Measurements from ENCODE around the gene DHRSX.

Gene DHRSX

GRCh38 chrX:2504706-2505332 lies 4.0 kb upstream of the DHRSX start:
- CTCF ChIA-PET = no interaction called here

DNA sequence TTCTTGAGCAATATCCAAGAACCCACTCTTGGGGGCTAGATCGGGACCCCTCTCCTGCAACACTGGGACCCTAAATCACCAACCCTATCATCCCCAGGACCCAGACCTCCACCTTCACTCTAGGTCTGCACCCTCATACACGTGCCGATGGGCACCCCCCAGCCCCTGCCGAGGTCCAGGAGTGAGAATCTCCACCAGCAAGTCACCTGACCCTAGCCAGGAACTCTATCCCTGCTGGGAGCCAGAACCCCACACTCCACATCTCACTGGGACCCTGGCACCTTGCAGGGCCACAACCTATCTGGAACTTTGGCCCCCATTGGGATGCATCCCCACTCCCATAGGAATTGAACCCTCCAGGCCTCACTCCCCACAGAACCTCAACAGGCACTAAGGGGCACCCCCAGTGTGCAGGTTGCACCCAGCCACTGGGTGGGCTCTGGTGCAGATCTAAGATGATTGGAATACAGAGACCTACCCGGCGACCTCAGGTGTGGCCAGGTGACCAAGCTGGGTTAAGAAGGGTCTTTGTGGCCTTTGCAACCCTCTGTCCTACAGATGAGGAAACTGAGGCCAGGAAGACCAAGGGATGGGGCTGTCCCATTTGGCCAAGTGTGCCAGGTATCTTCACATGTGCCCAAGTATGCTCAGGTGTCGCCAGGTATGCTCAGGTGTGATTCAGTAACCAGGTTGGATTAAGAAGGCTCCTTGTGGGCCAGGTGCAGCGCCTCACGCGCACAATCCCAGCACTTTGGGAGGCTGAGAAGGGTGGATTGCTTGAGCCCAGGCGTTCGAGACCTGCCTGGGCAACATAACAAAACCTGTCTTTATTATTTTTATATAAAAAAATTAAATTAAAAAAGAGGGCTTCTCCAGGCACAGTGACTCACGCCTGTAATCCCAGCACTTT lies 3.1 kb upstream of the DHRSX start:
- TF ChIP-seq, protein P1, sequence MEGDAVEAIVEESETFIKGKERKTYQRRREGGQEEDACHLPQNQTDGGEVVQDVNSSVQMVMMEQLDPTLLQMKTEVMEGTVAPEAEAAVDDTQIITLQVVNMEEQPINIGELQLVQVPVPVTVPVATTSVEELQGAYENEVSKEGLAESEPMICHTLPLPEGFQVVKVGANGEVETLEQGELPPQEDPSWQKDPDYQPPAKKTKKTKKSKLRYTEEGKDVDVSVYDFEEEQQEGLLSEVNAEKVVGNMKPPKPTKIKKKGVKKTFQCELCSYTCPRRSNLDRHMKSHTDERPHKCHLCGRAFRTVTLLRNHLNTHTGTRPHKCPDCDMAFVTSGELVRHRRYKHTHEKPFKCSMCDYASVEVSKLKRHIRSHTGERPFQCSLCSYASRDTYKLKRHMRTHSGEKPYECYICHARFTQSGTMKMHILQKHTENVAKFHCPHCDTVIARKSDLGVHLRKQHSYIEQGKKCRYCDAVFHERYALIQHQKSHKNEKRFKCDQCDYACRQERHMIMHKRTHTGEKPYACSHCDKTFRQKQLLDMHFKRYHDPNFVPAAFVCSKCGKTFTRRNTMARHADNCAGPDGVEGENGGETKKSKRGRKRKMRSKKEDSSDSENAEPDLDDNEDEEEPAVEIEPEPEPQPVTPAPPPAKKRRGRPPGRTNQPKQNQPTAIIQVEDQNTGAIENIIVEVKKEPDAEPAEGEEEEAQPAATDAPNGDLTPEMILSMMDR (IDR thresholded peaks at IDR 0.05; ENCODE audit: insufficient read depth, low read length, missing control alignments) = no peak
- no peak overlapping the region for H3K4me3 ChIP-seq (ENCODE audit: low read depth, low read length)
- CTCF ChIA-PET = no interaction called here
- DNase-seq (ENCODE audit: low read depth, low spot score) = no peak
- POLR2A ChIA-PET = no interaction called here

More at GRCh38 chrX:2504706-2505332, 4.0 kb upstream of the DHRSX start:
- no peak for DNase-seq (ENCODE audit: low read depth, low spot score)
- POLR2A ChIA-PET = no interaction called here
- TF ChIP-seq, protein P1 (IDR thresholded peaks at IDR 0.05; ENCODE audit: insufficient read depth, low read length, missing control alignments) = no peak
- H3K4me3 ChIP-seq (ENCODE audit: low read depth, low read length) = no peak overlapping the region

DNA sequence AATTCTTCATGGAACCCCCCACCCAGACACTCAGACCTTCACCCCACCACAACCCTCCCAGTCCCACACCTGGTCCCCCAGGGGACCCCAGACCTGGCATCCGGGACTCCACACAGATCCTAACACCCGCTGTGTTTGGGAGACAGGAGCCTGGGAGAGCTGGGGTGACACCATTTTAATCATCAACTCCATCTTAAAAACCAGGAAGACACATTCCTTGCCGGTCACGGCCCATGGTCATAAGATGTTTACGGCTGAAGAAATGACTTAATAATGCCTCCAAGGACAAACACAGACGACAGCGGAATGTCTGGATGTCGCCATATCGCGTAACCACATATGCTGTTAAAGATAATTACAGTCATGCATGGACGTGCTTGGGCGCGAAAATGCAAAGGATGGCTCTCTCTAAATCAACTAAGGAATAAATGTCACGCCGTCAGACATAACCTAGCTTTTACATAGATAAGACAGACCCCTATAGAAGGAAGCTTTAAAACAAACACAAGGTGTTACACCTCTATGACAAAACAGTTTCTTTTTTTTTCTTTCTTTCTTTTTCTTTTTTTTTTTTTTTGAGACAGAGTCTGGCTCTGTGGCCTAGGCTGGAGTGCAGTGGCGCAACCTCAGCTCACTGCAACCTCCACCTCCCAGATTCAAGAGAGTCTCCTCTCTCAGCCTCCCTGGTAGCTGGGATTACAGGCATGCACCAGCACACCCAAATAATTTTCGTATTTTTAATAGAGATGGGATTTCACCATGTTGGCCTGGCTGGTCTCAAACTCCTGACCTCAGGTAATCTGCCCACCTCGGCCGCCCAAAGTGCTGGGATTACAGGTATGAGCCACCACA lies 2.1 kb upstream of the DHRSX start:
- CTCF ChIA-PET = no interaction called here
- POLR2A ChIA-PET = no interaction called here
- DNase-seq (ENCODE audit: low read depth, low spot score) = no peak
- TF ChIP-seq, protein P1 (IDR thresholded peaks at IDR 0.05; ENCODE audit: insufficient read depth, low read length, missing control alignments) = no peak
- H3K4me3 ChIP-seq (ENCODE audit: low read depth, low read length) = no peak overlapping the region

- POLR2A ChIA-PET = no interaction called here
- H3K4me3 ChIP-seq (ENCODE audit: low read depth, low read length) = no peak overlapping the region
- DNase-seq (ENCODE audit: low read depth, low spot score) = no peak
- CTCF ChIA-PET = no interaction called here
- TF ChIP-seq, protein P1 (IDR thresholded peaks at IDR 0.05; ENCODE audit: insufficient read depth, low read length, missing control alignments) = no peak
Measured at GRCh38 chrX:2502120-2502667, 1.4 kb upstream of the DHRSX start.

DNA sequence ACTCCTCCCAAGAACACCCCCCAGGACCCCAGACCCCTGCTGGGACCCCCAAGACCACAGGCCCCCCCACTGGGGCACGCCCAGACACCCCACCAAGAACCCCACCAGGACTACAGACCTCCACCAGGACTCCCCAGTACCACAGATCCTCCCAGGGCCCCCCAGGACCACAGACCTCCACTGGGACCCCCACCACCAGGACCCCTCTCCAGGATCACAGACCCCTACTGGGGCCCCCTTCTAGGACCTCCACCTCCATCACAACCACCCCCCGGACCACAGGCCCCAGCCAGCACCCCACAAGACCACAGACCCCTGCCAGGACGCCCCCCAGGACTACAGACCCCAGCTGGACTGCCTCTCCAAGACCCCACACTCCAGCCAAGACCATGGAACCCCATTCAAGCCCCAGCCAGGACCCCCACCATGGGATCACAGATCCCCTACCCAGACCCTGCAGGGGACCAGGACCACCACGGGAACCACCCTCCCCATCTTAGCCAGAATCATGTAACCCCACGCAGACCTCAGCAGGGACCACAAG lies 855 bp upstream of the DHRSX start:
- DNase-seq (ENCODE audit: low read depth, low spot score) = no peak
- H3K4me3 ChIP-seq (ENCODE audit: low read depth, low read length) = no peak overlapping the region
- POLR2A ChIA-PET = no interaction called here
- TF ChIP-seq, protein P1 (IDR thresholded peaks at IDR 0.05; ENCODE audit: insufficient read depth, low read length, missing control alignments) = no peak
- CTCF ChIA-PET = no interaction called here
